Measurements from ENCODE around the gene P2RX2.

The P2RX2 gene

DNA sequence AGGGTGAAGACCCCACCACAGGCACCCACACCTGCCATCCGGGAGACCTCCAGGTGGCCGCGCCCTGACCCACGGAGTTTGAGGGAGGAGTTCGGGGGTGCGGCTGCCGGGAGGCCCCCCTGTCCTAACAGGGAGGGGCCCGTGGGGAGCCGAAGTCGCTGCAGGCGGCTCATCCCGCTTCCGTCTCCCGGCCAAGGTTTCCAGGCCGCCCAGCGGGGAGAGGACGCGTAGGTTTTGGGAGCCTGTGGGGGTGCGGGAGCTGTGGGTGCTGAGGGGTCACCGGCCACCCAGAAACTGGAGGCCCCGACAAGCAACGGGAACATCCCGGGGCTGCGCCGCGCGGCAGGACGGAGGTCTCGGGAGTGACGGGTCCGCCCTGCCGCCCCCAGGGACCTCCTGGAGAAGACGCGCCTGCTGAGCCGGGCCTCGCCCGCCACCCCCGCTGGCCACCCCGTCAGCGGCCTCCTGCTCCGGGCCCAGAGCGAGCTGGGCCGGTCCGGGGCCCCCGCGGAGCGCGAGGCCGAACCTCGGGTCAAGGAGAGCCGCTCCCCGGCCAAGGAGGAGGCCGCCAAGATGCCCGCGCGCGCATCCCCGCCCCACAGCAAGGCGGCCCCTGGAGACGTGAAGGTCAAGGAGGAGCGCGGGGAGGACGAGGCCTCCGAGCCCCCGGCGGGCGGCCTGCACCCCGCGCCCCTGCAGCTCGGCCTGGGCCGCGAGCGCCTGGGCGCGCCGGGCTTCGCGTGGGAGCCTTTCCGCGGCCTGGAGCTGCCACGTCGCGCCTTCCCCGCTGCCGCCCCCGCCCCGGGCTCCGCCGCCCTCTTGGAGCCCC is 35.8 kb upstream of the P2RX2 start:
- no peaks in the 10 kb centered on the region for H3K4me1 ChIP-seq (ENCODE audit: control insufficient read depth in 1 of 2, insufficient read depth in 2 of 2, low read length in 2 of 2)
- H3K27me3 ChIP-seq (ENCODE audit: control insufficient read depth in 1 of 2, insufficient read depth in 2 of 2, low read length in 2 of 2): no peaks in the 10 kb centered on the region
- no peaks in the 10 kb centered on the region for H3K9me3 ChIP-seq (ENCODE audit: control insufficient read depth in 1 of 2, low read length in 2 of 2)
- H3K9ac ChIP-seq (ENCODE audit: low read depth in 1 of 2, low read length in 2 of 2): no peak overlapping the region
- peaks cover 12 to 26% of the 10 kb centered on the region in 2 donors for H3K36me3 ChIP-seq (ENCODE audit: control insufficient read depth in 1 of 2, insufficient read depth in 2 of 2, low read length in 2 of 2)
- H3K4me3 ChIP-seq (ENCODE audit: low read depth in 1 of 2, low read length in 2 of 2): no peak overlapping the region
- H3K27ac ChIP-seq (ENCODE audit: low read depth, low read length): no peak overlapping the region

DNA sequence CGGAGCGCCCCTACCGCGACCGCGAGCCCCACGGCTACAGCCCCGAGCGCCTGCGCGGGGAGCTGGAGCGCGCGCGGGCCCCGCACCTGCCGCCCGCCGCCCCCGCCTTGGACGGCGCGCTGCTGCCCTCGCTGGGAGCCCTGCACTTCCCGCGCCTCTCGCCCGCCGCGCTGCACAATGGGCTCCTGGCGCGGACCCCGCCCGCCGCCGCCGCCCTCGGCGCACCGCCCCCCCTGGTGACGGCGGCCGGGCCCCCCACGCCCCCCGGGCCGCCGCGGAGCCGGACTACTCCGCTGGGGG is 35.2 kb upstream of the P2RX2 start:
- Histone ChIP-seq H3K9ac (ENCODE audit: low read depth in 1 of 2, low read length in 2 of 2) (no peak overlapping the region), H3K4me1 (ENCODE audit: control insufficient read depth in 1 of 2, insufficient read depth in 2 of 2, low read length in 2 of 2) (no peaks in the 10 kb centered on the region), H3K4me3 (ENCODE audit: low read depth in 1 of 2, low read length in 2 of 2) (no peak overlapping the region), H3K36me3 (ENCODE audit: control insufficient read depth in 1 of 2, insufficient read depth in 2 of 2, low read length in 2 of 2) (peaks cover 11 to 20% of the 10 kb centered on the region in 2 donors), H3K27ac (ENCODE audit: low read depth, low read length) (no peak overlapping the region), H3K27me3 (ENCODE audit: control insufficient read depth in 1 of 2, insufficient read depth in 2 of 2, low read length in 2 of 2) (no peaks in the 10 kb centered on the region), H3K9me3 (ENCODE audit: control insufficient read depth in 1 of 2, low read length in 2 of 2) (no peaks in the 10 kb centered on the region)

DNA sequence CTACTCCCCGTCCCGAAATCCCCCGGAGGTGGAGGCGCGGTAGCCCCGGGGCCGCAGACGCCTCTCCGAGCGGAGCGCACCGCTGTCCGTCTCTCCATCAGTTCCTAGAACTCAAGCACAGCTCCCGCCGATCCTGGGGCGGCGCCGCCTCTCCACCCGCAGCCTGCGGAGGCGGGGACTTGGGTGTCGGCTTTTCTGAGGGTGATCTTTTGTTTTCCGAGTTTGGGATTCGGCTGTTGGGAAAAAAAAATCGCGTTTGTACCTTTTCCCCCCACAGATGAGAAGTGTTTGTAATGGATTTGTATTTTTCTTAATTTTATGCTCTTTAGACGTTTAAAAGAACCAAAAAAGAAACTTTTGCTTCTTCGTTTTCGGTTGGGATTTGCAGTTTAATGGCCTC is 34.8 kb upstream of the P2RX2 start:
- Histone ChIP-seq H3K4me1 (ENCODE audit: control insufficient read depth in 1 of 2, insufficient read depth in 2 of 2, low read length in 2 of 2) (peaks cover 0 to 3% of the 10 kb centered on the region in 2 donors), H3K9ac (ENCODE audit: low read depth in 1 of 2, low read length in 2 of 2) (no peak overlapping the region), H3K36me3 (ENCODE audit: control insufficient read depth in 1 of 2, insufficient read depth in 2 of 2, low read length in 2 of 2) (peaks cover 11 to 18% of the 10 kb centered on the region in 2 donors), H3K9me3 (ENCODE audit: control insufficient read depth in 1 of 2, low read length in 2 of 2) (no peaks in the 10 kb centered on the region), H3K4me3 (ENCODE audit: low read depth in 1 of 2, low read length in 2 of 2) (no peak overlapping the region), H3K27me3 (ENCODE audit: control insufficient read depth in 1 of 2, insufficient read depth in 2 of 2, low read length in 2 of 2) (no peaks in the 10 kb centered on the region), H3K27ac (ENCODE audit: low read depth, low read length) (no peak overlapping the region)

DNA sequence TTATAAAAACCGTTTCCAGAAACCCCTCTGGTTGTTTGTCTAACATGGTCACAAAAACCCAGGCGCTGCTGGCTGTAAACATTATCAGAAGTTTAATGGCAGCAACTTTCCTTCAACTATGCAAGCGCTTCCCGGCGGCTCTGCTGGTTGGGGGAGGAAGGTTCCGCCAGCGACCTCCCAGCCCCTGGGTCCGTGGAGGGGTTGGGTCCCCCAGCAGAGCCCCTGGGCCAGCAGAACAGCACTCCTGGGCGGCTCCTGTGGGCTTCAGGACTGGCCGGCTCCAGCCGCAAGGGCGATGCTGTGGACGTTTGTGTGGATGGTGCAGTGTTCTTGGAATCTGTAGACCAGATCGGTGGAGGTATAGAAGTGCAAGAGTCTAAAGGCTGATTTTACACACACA is 34.1 kb upstream of the P2RX2 start:
- Histone ChIP-seq H3K36me3 (ENCODE audit: control insufficient read depth in 1 of 2, insufficient read depth in 2 of 2, low read length in 2 of 2) (peaks cover 7 to 17% of the 10 kb centered on the region in 2 donors), H3K4me1 (ENCODE audit: control insufficient read depth in 1 of 2, insufficient read depth in 2 of 2, low read length in 2 of 2) (peaks cover 0 to 3% of the 10 kb centered on the region in 2 donors), H3K9me3 (ENCODE audit: control insufficient read depth in 1 of 2, low read length in 2 of 2) (peaks cover 0 to 5% of the 10 kb centered on the region in 2 donors), H3K9ac (ENCODE audit: low read depth in 1 of 2, low read length in 2 of 2) (no peak overlapping the region), H3K27me3 (ENCODE audit: control insufficient read depth in 1 of 2, insufficient read depth in 2 of 2, low read length in 2 of 2) (no peaks in the 10 kb centered on the region), H3K27ac (ENCODE audit: low read depth, low read length) (no peak overlapping the region), H3K4me3 (ENCODE audit: low read depth in 1 of 2, low read length in 2 of 2) (no peak overlapping the region)

DNA sequence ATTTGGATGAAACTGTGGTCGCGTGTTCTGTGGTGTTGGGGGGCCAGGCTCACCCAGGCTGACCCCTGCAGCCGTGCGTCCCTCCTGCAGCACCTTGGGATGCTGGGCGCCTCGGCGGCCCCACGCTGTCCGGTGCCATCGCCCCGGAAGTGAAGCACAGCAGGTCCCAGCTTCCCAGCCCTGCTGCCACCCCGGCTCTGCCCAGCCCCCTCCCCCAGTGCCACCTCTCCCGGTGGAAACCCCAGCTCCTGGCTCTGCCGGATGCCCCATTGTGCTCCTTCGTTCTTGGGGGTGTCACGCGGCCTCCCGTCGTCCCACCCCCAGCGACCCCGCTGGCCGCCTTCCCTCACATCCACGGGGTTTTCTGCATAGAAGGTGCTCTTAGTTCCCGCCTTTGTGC is 33.4 kb upstream of the P2RX2 start:
- H3K9me3 ChIP-seq (ENCODE audit: control insufficient read depth in 1 of 2, low read length in 2 of 2): peaks cover 0 to 5% of the 10 kb centered on the region in 2 donors
- H3K4me3 ChIP-seq (ENCODE audit: low read depth in 1 of 2, low read length in 2 of 2): no peak overlapping the region
- H3K4me1 ChIP-seq (ENCODE audit: control insufficient read depth in 1 of 2, insufficient read depth in 2 of 2, low read length in 2 of 2): peaks cover 0 to 3% of the 10 kb centered on the region in 2 donors
- no peak overlapping the region for H3K27ac ChIP-seq (ENCODE audit: low read depth, low read length)
- H3K27me3 ChIP-seq (ENCODE audit: control insufficient read depth in 1 of 2, insufficient read depth in 2 of 2, low read length in 2 of 2): no peaks in the 10 kb centered on the region
- H3K36me3 ChIP-seq (ENCODE audit: control insufficient read depth in 1 of 2, insufficient read depth in 2 of 2, low read length in 2 of 2): peaks cover 4 to 14% of the 10 kb centered on the region in 2 donors
- H3K9ac ChIP-seq (ENCODE audit: low read depth in 1 of 2, low read length in 2 of 2): no peak overlapping the region

DNA sequence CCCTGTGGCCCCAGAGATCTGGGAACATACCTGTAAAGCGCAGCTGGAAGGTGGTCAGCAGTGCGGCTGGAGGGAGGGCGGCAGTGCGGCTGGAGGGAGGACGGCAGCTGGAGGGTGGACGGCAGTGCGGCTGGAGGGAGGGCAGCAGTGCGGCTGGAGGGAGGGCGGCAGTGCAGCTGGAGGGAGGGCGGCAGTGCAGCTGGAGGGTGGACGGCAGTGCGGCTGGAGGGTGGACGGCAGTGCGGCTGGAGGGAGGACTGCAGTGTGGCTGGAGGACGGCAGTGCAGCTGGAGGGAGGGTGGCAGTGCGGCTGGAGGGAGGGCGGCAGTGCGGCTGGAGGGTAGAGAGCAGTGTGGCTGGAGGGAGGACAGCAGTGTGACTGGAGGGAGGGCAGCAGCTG is 31.6 kb upstream of the P2RX2 start:
- no peaks in the 10 kb centered on the region for H3K36me3 ChIP-seq (ENCODE audit: control insufficient read depth in 1 of 2, insufficient read depth in 2 of 2, low read length in 2 of 2)
- no peak overlapping the region for H3K4me3 ChIP-seq (ENCODE audit: low read depth in 1 of 2, low read length in 2 of 2)
- H3K27me3 ChIP-seq (ENCODE audit: control insufficient read depth in 1 of 2, insufficient read depth in 2 of 2, low read length in 2 of 2): no peaks in the 10 kb centered on the region
- H3K9me3 ChIP-seq (ENCODE audit: control insufficient read depth in 1 of 2, low read length in 2 of 2): peaks cover 0 to 5% of the 10 kb centered on the region in 2 donors
- H3K4me1 ChIP-seq (ENCODE audit: control insufficient read depth in 1 of 2, insufficient read depth in 2 of 2, low read length in 2 of 2): peaks cover 0 to 3% of the 10 kb centered on the region in 2 donors
- H3K9ac ChIP-seq (ENCODE audit: low read depth in 1 of 2, low read length in 2 of 2): no peak overlapping the region
- no peak overlapping the region for H3K27ac ChIP-seq (ENCODE audit: low read depth, low read length)

DNA sequence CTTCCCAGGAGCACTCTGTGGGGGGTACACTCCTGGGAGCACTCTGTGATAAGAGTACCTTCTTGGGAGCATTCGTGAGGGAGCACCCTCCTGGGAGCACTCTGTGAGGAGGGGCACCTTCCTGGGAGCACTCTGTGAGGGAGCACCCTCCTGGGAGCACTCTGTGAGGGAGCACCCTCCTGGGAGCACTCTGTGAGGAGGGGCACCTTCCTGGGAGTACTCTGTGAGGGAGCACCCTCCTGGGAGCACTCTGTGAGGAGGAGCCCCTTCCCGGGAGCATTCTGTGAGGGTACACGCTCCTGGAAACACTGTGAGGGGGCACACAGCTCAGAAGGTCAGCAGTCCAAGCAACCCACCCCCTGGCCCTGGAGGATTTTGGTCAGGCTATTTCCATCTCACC is 30.8 kb upstream of the P2RX2 start:
- no peak overlapping the region for H3K27ac ChIP-seq (ENCODE audit: low read depth, low read length)
- no peak overlapping the region for H3K4me3 ChIP-seq (ENCODE audit: low read depth in 1 of 2, low read length in 2 of 2)
- no peaks in the 10 kb centered on the region for H3K36me3 ChIP-seq (ENCODE audit: control insufficient read depth in 1 of 2, insufficient read depth in 2 of 2, low read length in 2 of 2)
- H3K9me3 ChIP-seq (ENCODE audit: control insufficient read depth in 1 of 2, low read length in 2 of 2): peaks cover 0 to 5% of the 10 kb centered on the region in 2 donors
- no peak overlapping the region for H3K9ac ChIP-seq (ENCODE audit: low read depth in 1 of 2, low read length in 2 of 2)
- H3K4me1 ChIP-seq (ENCODE audit: control insufficient read depth in 1 of 2, insufficient read depth in 2 of 2, low read length in 2 of 2): peaks cover 0 to 3% of the 10 kb centered on the region in 2 donors
- H3K27me3 ChIP-seq (ENCODE audit: control insufficient read depth in 1 of 2, insufficient read depth in 2 of 2, low read length in 2 of 2): no peaks in the 10 kb centered on the region

DNA sequence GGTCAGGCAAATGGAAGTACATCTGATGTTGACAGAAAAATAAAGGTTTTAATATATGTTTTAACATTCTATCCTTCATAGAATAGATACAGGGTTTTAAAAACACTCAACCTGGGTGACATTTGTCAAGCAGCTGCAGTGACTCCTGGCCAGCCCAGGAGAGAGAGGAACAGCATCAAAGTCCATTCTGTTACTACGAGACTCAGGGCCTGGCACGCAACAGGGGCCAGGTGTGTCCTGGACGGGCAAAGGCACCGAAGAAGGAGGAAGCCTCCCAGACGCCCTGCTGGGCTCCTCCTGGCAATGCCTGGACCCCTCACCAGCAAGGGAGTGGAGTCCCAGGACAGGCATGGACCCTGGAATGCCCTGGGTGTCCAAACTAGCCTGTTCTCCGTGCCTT is 30.3 kb upstream of the P2RX2 start:
- peaks cover 0 to 5% of the 10 kb centered on the region in 2 donors for H3K9me3 ChIP-seq (ENCODE audit: control insufficient read depth in 1 of 2, low read length in 2 of 2)
- H3K4me1 ChIP-seq (ENCODE audit: control insufficient read depth in 1 of 2, insufficient read depth in 2 of 2, low read length in 2 of 2): peaks cover under 1 to 6% of the 10 kb centered on the region in 2 donors
- H3K27me3 ChIP-seq (ENCODE audit: control insufficient read depth in 1 of 2, insufficient read depth in 2 of 2, low read length in 2 of 2): no peaks in the 10 kb centered on the region
- no peak overlapping the region for H3K4me3 ChIP-seq (ENCODE audit: low read depth in 1 of 2, low read length in 2 of 2)
- H3K36me3 ChIP-seq (ENCODE audit: control insufficient read depth in 1 of 2, insufficient read depth in 2 of 2, low read length in 2 of 2): no peaks in the 10 kb centered on the region
- H3K9ac ChIP-seq (ENCODE audit: low read depth in 1 of 2, low read length in 2 of 2): no peak overlapping the region
- no peak overlapping the region for H3K27ac ChIP-seq (ENCODE audit: low read depth, low read length)

DNA sequence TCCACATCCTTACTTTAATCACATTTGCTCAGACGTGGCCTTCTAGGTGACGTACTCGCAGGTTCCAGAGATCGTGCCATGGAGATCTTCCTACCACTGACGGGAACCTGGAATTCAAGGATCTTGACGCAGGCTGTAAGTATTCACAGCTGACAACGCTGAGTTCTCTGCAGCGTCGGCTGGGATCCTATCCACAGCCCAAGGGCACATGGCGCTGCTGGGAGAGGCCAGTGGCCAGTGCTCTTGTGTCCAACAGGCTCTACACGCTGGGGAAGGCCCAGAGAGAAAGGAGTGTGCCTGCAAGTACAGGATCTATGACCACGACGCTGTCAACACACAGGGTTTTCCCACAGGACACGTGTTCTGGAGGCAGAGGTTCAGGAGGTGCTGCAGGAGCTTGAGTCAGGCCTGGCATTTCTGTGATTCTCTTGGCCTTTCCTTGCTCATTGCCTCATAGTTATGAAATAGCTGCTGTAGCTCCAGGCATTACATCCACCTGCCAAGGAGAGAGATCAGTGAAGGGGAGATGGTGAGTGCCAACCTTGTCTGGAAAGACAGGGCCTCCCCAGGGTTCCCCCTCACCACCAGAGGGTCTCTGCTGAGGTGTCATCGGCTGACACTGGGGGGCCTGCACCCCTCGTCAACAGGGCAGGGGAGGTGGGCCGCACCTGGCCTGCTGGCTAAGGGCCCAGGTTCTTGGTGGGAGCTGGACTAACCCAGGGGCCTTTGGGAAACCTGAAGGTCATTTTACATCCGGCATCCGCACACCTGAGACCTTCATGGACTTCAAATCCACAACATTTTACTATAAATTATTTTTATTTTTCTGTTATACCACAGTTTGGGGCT is 29.5 kb upstream of the P2RX2 start:
- H3K27ac ChIP-seq (ENCODE audit: low read depth, low read length): no peak overlapping the region
- H3K9ac ChIP-seq (ENCODE audit: low read depth in 1 of 2, low read length in 2 of 2): no peak overlapping the region
- no peaks in the 10 kb centered on the region for H3K36me3 ChIP-seq (ENCODE audit: control insufficient read depth in 1 of 2, insufficient read depth in 2 of 2, low read length in 2 of 2)
- no peak overlapping the region for H3K4me3 ChIP-seq (ENCODE audit: low read depth in 1 of 2, low read length in 2 of 2)
- H3K4me1 ChIP-seq (ENCODE audit: control insufficient read depth in 1 of 2, insufficient read depth in 2 of 2, low read length in 2 of 2): peaks cover 5 to 11% of the 10 kb centered on the region in 2 donors
- H3K9me3 ChIP-seq (ENCODE audit: control insufficient read depth in 1 of 2, low read length in 2 of 2): peaks cover 0 to 5% of the 10 kb centered on the region in 2 donors
- H3K27me3 ChIP-seq (ENCODE audit: control insufficient read depth in 1 of 2, insufficient read depth in 2 of 2, low read length in 2 of 2): peaks cover 0 to 2% of the 10 kb centered on the region in 2 donors

Measured in duodenal mucosa (tissue), 2 donors.